Eye (tissue), 1 donor: ENCODE measurements around the gene UBA7.
"Not testable (repeated sequence)": the region's sequence is repeated elsewhere in the genome, so short reads cannot be mapped to it uniquely, and the experiment has no call there.

Experiments used
- DNase-seq: peaks from one replicate; pipeline ENCODE4 v3.0.0-alpha.2; 2015

Gene UBA7

DNA sequence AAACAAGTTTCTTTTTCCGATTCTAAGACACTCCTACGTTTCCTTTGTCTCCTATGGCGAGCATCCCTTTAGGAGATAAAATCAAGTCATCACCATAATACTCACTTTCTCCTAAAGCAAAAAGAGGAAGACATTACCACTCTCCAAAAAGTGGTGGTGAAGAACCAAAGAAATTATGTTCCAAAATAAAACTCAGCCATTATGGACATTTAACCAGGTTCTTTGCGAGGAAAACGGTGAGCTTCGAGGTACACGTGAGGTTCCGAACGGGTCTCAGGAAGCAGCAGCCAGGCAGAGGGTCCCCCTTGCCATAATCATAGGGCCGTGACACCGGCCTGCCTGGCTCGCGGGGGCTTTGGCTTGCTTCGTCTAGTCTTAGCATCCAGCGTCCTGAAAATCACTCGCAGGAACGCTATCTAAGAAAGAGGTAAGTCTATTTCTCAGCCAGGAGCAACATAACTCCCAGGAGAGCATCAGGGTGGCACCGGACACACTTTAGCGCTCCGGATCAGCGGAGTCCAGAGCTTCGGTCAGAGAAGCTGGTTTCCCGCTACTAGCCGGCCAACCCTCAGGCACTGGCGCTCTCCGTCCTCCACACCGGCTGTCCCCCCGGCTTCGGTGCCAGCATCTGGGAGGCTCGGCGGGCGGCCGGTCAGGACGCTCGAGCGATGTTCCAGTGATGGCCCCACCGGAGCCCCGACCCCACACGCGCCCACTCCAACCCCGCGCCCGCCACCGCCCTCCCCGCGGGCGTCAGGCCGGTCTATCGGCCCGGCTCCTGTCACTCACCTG is 28.0 kb downstream of the UBA7 start:
- no peak for DNase-seq

DNA sequence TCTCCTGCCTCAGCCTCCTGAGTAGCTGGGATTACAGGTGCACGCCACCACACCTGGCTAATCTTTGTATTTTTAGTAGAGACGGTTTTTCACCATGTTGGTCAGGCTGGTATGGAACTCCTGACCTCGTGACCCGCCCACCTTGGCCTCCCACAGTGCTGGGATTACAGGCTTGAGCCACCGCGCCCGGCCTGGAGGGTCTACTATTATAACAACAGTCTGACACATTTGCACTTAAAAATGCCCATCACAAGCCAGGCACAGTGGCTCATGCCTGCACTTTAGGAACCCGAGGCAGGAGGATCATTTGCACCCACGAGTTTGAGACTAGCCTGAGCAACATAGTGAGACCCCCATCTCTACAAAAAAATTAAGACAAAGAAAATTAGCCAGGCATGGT is 31.5 kb downstream of the UBA7 start:
- DNase-seq = not testable (repeated sequence)

DNA sequence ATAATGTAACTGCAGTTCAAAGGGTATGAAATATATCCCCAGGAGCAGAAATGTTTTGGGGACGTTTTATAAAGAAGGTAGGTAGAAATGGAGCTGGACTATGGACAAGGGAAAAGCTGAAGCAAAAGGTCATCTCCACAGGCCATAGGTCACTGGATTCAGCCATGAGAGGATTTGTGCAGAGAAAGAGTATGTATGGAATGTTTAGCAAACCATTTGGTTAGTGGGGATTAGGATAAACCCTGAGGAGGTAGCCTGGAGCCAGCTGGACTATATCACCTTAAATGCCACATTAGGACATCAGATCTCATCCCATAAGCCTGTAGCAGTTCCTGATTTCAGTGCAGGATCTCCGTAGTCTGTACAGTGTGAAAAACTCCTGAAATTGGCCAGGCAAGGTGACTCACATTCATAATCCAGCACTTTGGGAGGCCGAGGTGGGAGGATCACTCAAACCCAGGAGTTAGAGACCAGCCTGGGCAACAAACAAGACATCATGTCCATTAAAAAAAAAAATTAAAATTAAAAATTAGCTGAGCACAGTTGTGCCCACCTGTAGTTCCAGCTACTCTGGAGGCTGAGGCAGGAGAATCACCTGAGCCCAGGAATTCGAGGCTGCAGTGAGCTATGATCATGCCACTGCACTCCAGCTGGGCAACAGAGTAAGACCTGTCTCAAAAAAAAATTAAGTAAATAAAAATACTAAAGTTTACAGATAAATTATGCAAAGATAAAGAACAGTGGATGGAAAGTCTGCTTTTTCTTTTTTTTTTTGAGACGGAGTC is 32.1 kb downstream of the UBA7 start:
- DNase-seq = no peak

DNA sequence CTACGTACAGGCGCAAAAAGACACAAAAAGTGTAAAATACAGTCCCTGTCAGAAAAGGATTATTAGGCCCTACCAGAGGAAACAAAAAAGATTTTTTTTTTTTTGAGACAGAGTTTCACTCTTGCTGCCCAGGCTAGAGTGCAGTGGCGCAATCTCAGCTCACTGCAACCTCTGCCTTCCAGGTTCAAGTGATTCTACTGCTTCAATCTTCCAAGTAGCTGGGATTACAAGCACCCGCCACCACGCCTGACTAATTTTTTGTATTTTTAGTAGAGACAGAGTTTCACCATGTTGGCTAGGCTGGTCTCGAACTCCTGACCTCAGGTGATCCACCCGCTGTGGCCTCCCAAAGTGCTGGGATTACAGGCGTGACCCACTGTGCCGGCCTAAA is 32.8 kb downstream of the UBA7 start:
- not testable (repeated sequence) for DNase-seq

DNA sequence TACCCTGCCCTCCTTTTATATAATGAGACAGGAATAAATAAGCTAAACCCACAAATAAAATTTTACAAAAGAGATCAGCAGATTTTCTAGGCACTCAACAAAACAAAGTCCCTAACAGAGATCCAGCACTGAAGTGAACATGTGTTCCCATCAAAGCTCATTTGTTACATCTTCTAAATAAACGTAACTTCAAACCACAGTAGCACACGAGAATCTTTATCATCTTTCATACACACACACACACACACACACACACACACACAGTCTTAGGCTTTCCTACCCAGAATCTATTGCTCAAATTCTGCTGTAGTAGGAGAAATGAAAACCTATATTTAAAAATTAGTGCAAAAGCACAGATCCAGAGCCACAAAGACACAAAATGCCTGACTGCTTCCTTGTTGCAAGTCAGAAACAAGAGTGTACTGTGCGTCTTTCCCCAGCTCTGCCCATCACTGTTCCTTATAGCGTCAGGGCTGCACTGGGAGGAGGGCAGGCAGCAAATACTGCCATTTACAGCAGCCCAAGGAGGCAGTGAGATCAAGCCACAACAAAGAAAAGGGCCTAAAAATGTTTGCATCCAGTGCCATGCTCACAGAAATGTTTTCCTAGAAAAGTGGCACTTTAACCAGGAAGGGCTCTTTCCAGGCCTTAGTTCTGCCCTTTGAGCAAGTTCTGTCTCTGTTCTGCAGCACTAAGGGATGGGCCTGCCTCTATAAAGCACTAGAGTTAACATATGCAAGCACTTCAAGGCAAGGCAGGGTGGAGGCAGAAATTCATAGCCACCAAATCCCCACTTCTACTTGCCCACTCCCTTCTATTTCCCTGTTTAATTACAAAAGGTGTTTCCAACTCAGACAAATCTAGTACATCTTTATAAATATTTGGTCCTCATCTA is 33.4 kb downstream of the UBA7 start:
- no peak for DNase-seq

DNA sequence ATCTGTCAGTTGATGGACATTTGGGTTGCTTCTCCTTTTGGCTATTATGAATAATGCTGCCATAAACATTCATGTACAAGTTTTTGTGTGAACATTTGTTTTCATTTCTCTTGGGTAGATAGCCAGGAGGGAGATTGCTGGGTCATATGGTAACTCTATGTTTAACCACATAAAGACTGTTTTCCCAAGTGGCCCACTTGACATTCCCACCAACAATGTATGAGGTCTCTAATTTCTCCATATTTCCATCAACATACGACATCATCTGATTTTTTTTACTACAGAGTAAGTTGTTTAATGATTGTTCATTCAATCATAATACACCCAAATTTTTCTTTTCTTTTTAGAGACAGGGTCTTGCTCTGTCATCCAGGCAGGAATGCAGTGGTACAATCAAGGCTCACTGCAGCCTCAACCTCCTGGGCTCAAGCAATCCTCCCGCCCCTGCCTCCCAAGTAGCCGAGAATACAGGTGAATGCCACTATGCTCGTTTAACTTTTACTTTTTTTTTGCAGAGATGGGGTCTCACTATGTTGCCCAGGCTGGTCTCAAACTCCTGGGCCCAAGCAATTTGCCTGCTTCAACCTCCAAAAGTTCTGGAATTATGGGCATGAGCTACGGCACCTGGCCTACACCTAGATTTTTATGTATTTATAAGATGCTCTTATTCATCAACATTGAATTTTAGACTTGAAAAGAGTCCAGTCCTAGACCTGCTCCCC is 34.2 kb downstream of the UBA7 start:
- DNase-seq = no peak

DNA sequence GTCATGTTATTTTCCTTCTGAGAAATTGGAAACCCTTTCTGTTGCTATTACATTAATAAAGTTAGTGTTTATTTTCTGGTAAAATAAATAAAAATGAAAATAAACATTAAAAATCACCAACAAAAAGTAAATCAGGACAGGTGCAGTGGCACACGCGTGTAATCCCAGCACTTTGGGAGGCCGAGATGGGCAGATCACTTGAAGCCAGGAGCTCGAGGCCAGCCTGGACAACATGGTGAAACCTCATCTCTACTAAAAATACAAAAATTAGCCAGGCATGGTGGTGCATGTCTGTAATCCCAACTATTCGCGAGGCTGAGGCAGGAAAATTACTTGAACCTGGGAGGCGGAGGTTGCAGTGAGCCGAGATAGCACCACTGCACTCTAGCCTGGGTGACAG is 37.7 kb downstream of the UBA7 start:
- DNase-seq = not testable (repeated sequence)

DNA sequence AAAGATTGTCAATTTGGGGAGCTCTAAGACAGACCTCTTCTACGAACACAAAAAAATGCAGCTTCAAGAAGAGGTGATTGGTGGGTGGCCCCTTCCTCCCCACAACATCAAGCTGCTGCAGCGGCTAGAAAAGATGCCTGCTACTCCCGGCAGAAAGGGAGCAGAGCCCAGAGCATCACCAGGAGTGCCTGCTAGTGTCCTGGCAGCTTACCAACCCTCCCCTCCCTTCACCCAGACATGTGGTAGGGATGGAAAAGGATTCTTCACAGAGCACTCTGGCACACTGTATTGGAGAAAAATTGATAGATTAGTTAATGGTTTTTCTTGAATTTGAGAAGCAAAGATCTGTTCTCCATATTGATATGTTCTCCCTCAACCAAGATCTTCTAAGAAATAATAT is 38.2 kb downstream of the UBA7 start:
- no peak for DNase-seq

DNA sequence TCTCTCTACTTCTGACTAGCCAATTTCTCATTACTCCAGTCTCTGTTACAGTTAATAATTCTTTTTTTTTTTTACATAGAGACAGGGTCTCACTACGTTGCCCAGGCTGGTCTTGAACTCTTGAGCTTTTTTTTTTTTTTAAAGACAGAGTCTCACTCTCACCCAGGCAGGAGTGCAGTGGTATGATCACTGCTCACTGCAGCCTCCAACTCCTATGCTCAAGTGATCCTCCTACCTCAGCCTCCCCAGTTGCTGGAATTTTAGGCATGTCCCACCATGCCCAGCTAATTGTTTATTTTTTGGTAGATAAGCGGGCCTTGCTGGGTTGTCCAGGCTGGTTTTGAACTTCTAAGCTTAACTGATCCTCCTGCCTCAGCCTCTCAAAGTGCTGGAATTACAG is 41.0 kb downstream of the UBA7 start:
- no peak for DNase-seq

DNA sequence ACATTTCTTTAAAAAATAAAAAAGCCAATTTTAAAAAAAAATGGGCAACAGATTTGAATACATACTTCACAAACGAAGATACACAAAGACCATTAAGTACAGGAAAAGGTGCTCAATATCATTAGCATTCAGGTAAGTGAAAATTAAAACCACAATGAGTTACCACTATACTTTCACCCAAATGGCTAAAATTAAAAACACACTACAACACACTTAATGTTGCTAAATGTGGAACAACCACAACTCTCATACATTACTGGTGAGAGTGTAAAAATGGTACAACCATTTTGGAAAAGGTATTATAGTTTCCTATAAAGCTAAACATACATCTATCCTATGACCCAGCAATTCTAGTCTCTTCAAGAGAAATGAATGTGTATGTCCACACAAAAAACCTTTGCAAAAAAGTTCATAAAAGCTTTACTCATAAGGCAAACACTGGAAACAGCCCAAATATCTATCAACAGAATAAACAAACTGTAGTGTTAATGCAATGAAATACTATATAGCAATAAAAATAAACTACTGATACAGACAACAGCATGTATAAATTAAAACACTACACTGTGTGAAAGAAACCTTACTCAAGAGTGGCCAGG is 42.3 kb downstream of the UBA7 start:
- no peak for DNase-seq

DNA sequence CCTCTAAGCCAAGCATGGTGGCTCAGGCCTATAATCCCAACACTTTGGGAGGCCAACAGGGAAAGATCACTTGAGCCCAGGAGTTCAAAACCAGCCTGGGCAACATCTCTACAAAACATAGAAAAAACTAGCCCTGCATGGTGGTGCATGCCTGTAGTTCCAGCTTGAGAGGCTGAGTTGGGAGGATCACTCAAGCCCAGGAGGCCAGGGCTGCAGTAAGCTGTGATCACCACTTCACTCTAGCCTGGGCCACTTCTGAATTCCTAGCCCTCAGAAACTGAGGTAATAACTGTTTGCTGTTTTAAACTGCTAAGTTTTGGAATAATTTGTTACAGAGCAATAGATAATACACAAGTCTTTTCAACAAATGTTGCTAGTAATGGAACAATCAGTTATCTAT is 43.8 kb downstream of the UBA7 start:
- DNase-seq = no peak

DNA sequence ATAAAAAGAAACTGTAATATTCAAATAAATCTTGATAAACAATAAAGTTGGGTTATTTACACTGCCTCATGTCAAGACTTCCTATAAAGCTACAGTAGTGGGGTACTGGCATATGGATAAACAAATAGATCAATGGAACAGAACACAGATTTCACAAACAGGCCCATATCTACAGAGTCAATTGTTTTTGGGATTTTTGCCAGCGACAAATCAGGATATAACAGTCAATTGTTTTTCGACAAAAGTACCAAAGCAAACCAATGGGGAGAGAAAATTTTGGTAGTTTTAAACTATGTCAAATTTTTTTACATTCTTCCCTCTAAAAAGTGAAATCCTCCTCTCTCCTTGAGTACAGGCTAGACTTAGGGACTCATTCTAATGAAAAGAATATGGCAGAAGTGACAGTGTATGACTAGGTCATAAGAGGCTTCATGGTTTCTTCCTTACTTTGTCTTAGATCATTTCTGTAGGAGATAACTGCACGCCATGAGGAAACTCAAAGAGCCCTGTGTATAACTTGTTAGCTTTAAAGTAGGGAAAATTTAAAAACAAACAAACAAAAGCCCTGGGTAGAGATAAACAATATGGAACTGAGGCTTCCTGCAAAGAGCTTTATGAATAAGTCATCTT is 44.4 kb downstream of the UBA7 start:
- no peak for DNase-seq

DNA sequence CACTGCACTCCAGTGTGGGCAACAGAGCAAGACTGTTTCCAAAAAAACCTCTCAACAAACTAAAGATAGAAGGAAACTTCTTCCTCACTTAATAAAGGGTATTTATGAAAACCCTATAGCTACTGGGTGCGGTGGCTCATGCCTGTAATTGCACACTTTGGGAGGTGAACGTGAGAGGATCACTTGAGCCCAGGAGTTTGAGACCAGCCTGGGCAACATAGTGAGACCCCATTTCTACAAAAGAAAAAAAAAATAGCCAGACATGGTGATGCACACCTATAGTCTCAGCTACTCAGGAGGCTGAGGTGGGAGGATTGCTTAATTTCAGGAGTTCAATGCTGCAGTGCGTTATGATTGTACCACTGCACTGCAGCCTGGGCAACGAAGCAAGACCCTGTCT is 49.8 kb downstream of the UBA7 start:
- no peak for DNase-seq

DNA sequence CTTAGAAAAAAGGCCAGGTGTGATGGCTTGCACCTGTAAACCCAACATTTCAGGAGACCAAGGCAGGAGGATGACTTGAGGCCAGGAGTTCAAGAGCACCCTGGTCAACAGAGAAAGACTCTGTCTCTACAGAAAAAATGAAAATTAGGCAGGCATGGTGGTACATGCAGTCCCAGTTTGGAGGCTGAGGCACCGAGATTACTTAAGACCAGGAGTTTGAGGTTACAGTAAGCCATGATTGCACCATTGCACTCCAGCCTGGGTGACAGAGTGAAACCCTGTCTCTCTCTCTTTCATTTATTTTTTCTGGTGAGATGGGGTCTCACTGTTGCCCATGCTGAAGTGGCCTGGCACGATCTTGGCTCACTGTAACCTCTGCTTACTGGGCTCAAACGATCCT is 52.1 kb downstream of the UBA7 start:
- no peak for DNase-seq

DNA sequence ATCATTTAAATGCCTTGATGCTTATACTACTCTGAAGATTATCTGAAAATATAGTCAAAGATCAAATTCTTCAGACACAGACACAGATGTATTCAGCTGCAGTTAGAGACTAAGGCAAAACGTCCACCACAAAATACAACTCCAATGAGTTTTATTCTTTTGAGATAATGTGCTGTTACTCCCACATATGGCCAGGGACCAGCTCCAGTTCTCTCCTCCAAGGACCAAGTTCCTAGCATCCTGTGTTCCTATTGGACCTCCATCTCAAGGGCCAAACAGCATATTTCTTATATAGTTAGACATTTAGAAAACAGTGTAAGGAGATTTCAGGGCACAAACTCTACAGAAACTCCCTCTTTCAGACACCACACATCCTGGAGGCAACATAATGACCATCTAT is 54.5 kb downstream of the UBA7 start:
- DNase-seq = no peak

DNA sequence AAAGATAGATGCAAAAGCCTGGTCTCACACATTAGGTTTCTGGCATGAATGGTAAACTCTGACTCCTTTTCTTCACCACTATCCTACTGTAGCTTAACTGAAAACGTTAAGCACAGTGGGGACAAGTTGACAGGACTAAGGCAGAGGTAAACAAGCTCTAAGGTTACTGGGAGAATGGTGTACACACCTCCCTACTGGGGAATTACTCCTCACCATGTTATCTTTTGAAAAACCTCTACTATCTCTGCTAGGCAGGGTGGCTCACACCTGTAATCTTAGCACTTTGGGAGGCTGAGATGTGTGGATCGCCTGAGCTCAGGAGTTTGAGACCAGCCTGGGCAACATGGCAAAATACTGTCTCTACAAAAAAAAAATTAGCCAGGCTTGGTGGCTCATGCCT is 56.6 kb downstream of the UBA7 start:
- DNase-seq = no peak

DNA sequence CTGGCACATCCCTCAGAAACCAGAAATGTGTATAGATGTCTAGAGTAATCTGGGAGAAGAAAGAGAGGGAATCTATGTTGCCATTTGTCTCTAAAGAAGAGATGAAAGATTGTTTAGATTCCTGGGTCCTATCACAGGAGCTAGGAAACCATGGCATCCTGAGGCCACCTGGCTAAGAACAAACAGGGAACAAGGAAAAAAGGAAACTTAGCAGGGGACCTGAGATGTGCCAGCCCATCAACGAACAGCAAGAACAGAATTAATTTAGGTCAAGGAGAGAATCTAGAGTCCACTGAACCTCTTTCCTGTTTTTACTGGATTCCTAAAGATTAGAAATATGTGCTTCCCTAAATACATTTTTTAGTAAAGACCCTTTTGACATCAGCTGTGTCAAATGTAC is 57.7 kb downstream of the UBA7 start:
- no peak for DNase-seq
